SW 1271 (cell line): Measurements from ENCODE around the gene SORL1-AS1.

Experiments used
- DNase-seq, 2 experiments: peaks; one replicate each; lab custom pipeline; 2025; lab: John Stamatoyannopoulos, UW

SORL1-AS1 gene

GRCh38 chr11:121474680-121475079 is 21.9 kb upstream of the SORL1-AS1 start:
- no peak for DNase-seq

GRCh38 chr11:121473064-121473777 is 20.5 kb upstream of the SORL1-AS1 start:
- DNase-seq, result no peak

- no peak for DNase-seq
Observed at GRCh38 chr11:121472312-121472711, 19.5 kb upstream of the SORL1-AS1 start.

GRCh38 chr11:121471167-121471566 is 18.4 kb upstream of the SORL1-AS1 start:
- DNase-seq, result no peak

GRCh38 chr11:121469910-121470309 is 17.1 kb upstream of the SORL1-AS1 start:
- no peak for DNase-seq

- DNase-seq, result no peak
Observed at GRCh38 chr11:121467965-121468364, 15.2 kb upstream of the SORL1-AS1 start.

DNA sequence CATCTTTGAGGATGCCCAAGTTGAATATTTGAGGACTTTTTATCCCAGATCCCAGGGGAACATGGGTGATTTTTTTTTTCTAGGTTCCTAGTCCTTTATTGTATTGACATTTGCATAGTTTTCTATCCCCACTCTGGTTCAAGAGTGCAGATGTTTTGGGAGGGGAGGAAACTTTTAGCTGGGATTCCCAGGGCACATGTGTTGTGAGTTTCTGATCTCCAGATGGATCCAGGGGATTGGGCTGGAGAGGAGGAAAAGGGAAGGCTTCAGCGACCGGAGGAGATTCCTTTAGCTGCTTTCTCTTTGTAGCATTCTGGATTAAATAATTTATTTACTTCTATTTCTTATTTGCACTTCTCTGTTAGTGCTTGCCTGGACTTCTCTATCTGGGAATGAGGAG is 14.7 kb upstream of the SORL1-AS1 start:
- no peak for DNase-seq

DNA sequence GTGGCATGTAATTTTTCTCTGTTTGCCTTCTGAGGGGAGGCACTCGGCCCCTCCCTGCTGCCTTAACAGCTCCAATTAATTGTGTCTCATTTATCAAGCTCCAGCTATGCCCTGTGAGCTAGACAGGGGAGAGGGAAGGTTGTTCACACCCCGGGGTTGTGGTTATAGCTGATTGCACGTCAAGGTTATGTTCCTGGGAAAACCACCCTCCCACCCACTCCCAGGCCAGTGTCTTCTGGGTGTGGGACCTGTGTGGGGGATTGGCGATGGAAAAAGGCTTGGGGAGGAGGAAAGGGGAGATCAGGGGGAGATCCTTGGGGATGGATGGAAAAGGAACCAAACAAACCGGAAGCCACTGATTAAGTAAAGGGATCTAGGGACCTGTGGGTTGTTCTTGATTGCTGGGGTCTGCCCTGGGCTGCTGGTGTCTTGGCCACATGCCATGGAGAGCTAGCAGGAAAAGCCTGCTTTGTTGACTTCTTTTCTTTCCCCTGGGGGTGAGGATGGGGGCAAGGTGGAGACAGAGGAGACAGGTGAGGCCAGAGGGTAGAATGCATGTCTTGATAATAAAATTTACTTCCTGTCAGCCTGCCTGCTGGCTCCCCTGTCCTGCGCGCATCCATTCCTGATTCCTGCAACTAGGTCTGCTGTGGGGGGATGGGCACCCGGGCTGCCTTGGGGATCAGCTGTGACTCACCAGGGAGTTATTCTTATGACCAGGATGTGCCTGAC is 13.5 kb upstream of the SORL1-AS1 start:
- DNase-seq, result peak; percentile 82 to 91

DNA sequence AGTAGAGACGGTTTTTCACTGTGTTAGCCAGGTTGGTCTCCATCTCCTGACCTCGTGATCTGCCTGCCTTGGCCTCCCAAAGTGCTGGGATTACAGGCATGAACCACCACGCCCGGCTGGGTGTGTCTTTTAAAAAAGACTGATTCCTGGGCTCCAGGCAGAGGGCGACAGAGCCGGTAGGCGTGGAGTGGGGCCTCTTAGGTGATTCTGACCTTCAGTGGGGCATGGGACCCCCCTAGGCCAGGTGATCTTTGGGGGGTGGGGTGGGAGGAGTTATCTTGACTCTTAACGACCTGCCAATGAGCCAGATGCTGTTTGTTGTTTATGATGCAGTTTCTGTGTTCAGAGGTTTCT is 12.9 kb upstream of the SORL1-AS1 start:
- no peak for DNase-seq

- peak in 1 of 2 experiments; percentile 69 for DNase-seq
Observed at GRCh38 chr11:121464352-121464946, 11.7 kb upstream of the SORL1-AS1 start.

DNA sequence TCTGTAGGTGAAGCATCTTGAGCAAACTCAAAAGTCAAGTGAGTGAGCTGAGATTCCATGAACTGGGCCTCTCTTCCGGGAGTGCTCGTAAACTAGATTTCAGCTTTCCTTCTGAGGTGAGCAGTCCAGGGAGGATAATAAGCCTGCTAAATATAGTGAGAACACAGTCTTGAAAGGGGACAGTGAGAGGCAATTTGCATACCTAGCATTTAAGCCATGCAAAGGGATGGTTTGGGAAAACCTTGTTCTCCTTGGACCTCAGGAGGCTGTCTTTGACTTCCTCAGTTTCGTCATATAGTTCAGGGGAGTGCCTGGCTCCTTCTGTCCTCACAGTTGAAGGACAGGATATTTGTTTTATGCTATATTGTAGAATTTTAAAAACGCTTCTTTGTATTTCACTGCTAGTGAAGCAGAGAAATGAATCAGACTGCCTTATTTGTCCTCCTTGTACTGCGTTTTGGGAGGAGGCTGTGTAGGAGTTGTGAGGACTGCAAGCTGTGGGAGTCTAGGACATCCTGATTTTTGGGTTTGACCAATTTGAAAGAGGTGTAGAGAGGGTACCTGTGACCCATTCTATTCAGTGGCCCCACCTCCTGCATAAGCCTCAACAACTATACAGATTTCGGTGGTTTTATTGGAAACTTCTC is 11.0 kb upstream of the SORL1-AS1 start:
- DNase-seq, result no peak

GRCh38 chr11:121461843-121462242 is 9.1 kb upstream of the SORL1-AS1 start:
- no peak for DNase-seq

GRCh38 chr11:121460941-121461514 is 8.3 kb upstream of the SORL1-AS1 start:
- no peak for DNase-seq

DNA sequence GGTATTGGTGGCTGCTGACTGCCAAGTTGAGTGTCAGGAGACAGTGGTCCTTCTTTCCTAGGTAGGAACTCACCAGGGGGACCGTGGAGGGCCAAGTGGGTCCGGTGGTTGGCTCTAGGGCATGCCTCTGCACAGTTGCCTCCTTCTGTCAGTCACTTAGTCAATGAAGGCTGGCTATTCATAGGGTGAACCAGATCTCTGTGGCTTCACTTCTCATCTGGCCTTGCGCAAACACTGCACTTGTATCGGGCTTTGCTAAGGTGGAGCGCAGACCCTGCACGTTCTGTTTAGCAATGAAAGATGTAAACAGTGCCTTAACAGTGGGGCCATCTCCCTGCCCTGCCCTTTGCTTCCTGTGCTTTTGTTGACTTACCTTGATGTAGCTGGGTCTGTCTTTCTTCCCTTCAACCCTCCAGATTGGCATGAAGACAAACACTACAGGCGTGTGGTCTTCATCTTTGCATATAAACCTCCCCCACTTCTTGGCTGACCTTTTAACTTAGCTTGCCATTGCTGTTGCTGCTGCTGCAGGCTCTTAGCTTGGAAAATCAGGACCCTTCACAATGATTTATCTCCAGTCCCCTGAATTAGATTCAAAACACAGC is 6.7 kb upstream of the SORL1-AS1 start:
- no peak for DNase-seq

DNA sequence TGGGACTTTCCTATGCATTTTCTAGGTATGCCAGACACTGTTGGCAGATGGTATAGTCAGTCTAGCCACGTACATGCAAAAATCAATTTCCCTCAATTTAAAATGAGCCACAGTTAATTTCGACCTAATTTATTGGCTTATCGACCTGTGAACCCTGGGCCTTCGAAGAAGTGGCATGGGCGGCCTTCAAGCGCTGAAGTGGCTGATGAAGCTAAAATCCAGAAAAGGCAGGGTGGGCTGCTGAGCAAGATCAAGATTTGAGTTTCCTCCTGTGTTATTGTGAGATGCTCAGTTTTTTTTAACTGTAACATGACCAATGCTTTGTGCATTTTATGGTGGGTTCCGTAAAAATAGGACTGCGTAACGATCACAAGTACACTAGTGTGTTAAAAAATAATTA is 5.8 kb upstream of the SORL1-AS1 start:
- DNase-seq, result no peak

GRCh38 chr11:121456816-121457431 is 4.2 kb upstream of the SORL1-AS1 start:
- DNase-seq, result no peak

- DNase-seq, result no peak
Observed at GRCh38 chr11:121456151-121456550, 3.4 kb upstream of the SORL1-AS1 start.

DNA sequence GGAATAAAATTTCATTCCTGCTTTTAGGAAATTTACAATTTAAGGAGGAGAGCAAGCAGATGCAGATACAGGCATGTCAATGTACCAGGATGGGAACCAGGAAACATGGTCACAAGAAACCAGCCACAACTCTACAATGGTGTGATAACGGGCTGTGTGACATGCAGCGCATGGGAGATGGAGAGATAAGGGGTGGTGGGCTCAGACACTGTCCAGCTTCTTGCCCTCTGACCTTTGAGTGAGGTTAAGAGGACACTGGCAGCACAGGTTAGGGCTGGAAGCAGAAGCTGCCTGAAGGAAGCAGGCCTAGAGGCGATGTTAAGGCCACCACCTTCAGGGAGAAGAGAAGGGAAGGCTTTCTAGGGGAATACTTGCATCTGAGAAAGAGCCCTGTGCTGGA is 2.3 kb upstream of the SORL1-AS1 start:
- no peak for DNase-seq

- no peak for DNase-seq
Observed at GRCh38 chr11:121453589-121454299, 977 bp upstream of the SORL1-AS1 start.

DNA sequence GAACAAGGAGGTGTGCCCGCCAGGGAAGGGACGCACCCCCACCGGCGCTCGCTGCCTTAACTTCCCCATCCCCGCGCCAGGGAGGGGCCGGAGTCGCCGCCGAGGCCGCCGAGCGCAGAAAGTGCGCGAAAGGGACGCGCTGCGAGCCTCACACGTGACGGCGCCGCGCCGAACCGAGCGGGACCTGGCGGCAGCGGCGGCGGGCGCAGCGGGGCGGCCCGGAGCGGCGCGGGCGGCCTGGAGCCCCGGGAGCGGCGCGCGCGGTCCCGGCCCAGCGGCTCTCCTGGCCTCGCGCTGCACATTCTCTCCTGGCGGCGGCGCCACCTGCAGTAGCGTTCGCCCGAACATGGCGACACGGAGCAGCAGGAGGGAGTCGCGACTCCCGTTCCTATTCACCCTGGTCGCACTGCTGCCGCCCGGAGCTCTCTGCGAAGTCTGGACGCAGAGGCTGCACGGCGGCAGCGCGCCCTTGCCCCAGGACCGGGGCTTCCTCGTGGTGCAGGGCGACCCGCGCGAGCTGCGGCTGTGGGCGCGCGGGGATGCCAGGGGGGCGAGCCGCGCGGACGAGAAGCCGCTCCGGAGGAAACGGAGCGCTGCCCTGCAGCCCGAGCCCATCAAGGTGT is 670 bp downstream of the SORL1-AS1 start, which contains the start of gene SORL1:
Gene SORL1 (plus strand): TSS at position 329 of the 623 bp plus-strand sequence. CDS start 18 bp downstream, at position 347.
- peak in 1 of 2 experiments; percentile 33 for DNase-seq
